Stomach (tissue), 4 donors: ENCODE results near the gene PHLDB3.

Experiments
- CTCF ChIP-seq, 7 experiments: fragments of 450-650 bp in 4 of 7; fragments of 200-600 bp in 3 of 7; sonication (generic) in 3 of 7; IDR thresholded peaks; one replicate each; pipeline ENCODE4 v1.5.1; 2016 to 2019; ENCODE audit warnings: antibody characterized with exemption in 7 of 7, control low read depth in 2 of 7, mild to moderate bottlenecking in 1 of 7
- POLR2AphosphoS5 ChIP-seq, 3 donors: sonication (generic); formaldehyde crosslinking; IDR thresholded peaks; one replicate each; pipeline ENCODE4 v1.6.1; 2016; ENCODE audit warnings: antibody characterized with exemption in 3 of 3

- TF ChIP-seq CTCF (IDR thresholded peaks at IDR 0.05) (no peak), POLR2AphosphoS5 (IDR thresholded peaks at IDR 0.05) (no peak)
Observed at GRCh38 chr19:43457809-43458208, 46.7 kb downstream of the PHLDB3 start.
